Measurements from ENCODE around the gene SIRT3.

SIRT3 gene

GRCh38 chr11:235609-235996 lies 539 bp downstream of the SIRT3 start:
- TF ChIP-seq, protein P1, sequence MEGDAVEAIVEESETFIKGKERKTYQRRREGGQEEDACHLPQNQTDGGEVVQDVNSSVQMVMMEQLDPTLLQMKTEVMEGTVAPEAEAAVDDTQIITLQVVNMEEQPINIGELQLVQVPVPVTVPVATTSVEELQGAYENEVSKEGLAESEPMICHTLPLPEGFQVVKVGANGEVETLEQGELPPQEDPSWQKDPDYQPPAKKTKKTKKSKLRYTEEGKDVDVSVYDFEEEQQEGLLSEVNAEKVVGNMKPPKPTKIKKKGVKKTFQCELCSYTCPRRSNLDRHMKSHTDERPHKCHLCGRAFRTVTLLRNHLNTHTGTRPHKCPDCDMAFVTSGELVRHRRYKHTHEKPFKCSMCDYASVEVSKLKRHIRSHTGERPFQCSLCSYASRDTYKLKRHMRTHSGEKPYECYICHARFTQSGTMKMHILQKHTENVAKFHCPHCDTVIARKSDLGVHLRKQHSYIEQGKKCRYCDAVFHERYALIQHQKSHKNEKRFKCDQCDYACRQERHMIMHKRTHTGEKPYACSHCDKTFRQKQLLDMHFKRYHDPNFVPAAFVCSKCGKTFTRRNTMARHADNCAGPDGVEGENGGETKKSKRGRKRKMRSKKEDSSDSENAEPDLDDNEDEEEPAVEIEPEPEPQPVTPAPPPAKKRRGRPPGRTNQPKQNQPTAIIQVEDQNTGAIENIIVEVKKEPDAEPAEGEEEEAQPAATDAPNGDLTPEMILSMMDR (IDR thresholded peaks at IDR 0.05; ENCODE audit: extremely low read depth, missing control alignments) = no peak
- DNase-seq (ENCODE audit: low spot score) = peak; percentile 63

GRCh38 chr11:235180-235579 lies 962 bp downstream of the SIRT3 start:
- no peak for DNase-seq (ENCODE audit: low spot score)
- TF ChIP-seq, protein P1 (IDR thresholded peaks at IDR 0.05; ENCODE audit: extremely low read depth, missing control alignments) = no peak

DNA sequence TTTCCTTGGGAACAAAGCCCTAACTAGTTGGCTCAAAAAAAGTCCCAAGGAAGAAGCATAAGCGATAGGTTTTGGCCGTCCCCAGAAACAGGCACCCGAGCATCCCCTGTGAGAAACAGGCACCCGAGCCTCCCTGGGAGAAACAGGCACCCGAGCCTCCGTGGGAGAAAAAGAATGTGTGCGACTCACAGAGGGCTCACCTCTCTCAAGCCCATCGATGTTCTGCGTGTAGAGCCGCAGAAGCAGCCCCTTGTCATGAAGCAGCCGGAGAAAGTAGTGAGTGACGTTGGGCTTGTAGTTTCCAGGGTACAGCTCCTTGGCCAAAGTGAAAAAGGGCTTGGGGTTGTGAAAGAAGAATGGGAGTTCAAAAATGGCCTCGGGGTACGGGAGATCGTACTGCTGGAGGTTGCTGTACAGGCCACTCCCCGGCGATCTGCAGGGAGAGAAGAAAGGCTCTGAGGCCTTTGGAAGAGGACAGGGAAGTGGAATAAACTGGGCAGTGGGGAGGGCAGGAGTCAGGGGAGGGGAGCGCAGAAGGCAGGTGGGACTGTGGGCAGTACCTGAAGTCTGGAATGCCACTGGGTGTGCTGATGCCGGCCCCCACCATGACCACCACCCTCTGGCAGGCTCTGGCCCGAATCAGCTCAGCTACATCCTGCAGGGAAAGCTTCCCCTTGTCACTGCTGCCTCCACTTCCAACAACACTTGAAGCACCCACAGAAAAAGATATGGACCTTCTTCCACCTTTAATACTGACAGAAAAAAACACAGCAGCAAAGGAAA lies 3.2 kb downstream of the SIRT3 start:
- TF ChIP-seq, protein P1 (IDR thresholded peaks at IDR 0.05; ENCODE audit: extremely low read depth, missing control alignments) = no peak

GRCh38 chr11:230431-230830 lies 5.7 kb downstream of the SIRT3 start:
- no peak for DNase-seq (ENCODE audit: low spot score)
- TF ChIP-seq, protein P1 (IDR thresholded peaks at IDR 0.05; ENCODE audit: extremely low read depth, missing control alignments) = no peak

More for the DNA sequence above, 3.2 kb downstream of the SIRT3 start:
- DNase-seq (ENCODE audit: low spot score) = no peak

GRCh38 chr11:227824-228379 lies 8.2 kb downstream of the SIRT3 start:
- no peak for DNase-seq (ENCODE audit: low spot score)
- TF ChIP-seq, protein P1 (IDR thresholded peaks at IDR 0.05; ENCODE audit: extremely low read depth, missing control alignments) = no peak

GRCh38 chr11:225734-226453 lies 10.2 kb downstream of the SIRT3 start:
- TF ChIP-seq, protein P1 (IDR thresholded peaks at IDR 0.05; ENCODE audit: extremely low read depth, missing control alignments) = no peak
- DNase-seq (ENCODE audit: low spot score) = no peak

DNA sequence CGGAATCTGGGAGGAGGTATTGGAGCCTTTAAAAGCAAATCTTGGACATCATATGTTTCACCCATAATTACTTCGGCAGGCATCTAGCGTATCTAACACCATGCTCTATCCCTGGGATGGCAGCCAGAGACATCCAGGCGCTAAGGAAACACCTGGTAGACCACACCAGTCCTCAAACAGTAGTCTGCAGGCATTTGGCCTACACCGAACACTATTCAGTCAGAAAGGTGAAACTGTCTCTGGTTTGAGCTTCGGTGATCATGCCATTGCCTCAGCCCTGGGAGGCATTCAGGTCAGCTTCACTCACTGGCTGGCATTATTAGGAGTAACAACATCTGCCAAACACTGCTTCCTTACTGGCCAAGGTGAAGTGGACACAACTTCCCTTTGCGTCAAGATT lies 11.7 kb downstream of the SIRT3 start:
- DNase-seq (ENCODE audit: low spot score) = no peak
- TF ChIP-seq, protein P1 (IDR thresholded peaks at IDR 0.05; ENCODE audit: extremely low read depth, missing control alignments) = no peak

All from GM20000 (cell line).